Fibroblast of lung (primary cell): ENCODE measurements around the gene ZBTB17.

Source experiments
- EZH2 ChIP-seq: IDR thresholded peaks from 2 replicates; pipeline ENCODE4 v1.5.1; 2012; ENCODE audit warnings: low read length, control low read depth, mild to moderate bottlenecking; ENCODE audit errors: missing control alignments
- TF ChIP-seq, protein P1 (sequence below), 2 donors: IDR thresholded peaks in 1 of 2; conservative IDR thresholded peaks in 1 of 2; 1 replicate in 1 of 2; 2 replicates in 1 of 2; pipeline ENCODE4 v1.5.1; 2011 to 2012; ENCODE audit warnings: low read length in 2 of 2, control low read depth in 1 of 2, inconsistent platforms in 1 of 2, low read depth in 1 of 2, mild to moderate bottlenecking in 1 of 2

DNA sequence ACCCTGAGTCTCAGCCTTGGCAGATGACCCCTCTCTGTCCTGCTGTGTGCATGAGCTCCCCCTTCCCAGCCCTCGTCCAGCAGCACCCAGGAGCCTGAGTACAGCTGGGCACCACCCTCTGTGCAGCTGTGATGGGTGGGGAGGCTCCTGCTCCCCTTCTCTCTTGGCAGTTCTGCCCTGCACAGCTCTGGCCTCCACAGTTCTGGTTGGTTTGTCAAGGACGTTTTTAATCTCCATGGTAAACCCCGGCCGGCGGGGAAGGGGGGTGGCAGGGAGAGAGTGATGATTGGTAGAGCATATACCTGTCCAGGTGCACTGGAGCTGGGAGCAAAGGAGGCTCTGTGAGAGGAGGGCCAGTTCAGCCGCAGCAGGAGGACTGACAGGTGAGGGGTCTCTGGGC lies 45.8 kb upstream of the ZBTB17 start, which contains the start of gene CLCNKA:
- TF ChIP-seq, protein P1, sequence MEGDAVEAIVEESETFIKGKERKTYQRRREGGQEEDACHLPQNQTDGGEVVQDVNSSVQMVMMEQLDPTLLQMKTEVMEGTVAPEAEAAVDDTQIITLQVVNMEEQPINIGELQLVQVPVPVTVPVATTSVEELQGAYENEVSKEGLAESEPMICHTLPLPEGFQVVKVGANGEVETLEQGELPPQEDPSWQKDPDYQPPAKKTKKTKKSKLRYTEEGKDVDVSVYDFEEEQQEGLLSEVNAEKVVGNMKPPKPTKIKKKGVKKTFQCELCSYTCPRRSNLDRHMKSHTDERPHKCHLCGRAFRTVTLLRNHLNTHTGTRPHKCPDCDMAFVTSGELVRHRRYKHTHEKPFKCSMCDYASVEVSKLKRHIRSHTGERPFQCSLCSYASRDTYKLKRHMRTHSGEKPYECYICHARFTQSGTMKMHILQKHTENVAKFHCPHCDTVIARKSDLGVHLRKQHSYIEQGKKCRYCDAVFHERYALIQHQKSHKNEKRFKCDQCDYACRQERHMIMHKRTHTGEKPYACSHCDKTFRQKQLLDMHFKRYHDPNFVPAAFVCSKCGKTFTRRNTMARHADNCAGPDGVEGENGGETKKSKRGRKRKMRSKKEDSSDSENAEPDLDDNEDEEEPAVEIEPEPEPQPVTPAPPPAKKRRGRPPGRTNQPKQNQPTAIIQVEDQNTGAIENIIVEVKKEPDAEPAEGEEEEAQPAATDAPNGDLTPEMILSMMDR (conservative IDR thresholded peaks at IDR 0.05 in 1 of 2, IDR thresholded peaks at IDR 0.05 in 1 of 2; ENCODE audit: low read depth in 1 of 2, low read length in 2 of 2) = no peak
- no peak for TF ChIP-seq EZH2
